Activated CD4-positive, CD25-positive, alpha-beta regulatory T cell treated with anti-CD3 and anti-CD28 coated beads, Interleukin-2, amount 50 U/mL, for 72 hours (primary cell): ENCODE measurements around the gene PFKP.

Experiments
- DNase-seq: peaks from one replicate; pipeline ENCODE4 v3.0.0; 2021

PFKP gene

GRCh38 chr10:3072641-3073360 is 5.5 kb downstream of the PFKP start:
- no peak for DNase-seq

- DNase-seq, result no peak
Observed at GRCh38 chr10:3074145-3074665, 6.9 kb downstream of the PFKP start.

GRCh38 chr10:3074985-3075600 is 7.7 kb downstream of the PFKP start:
- no peak for DNase-seq

- DNase-seq, result no peak
Observed at GRCh38 chr10:3076138-3076537, 8.8 kb downstream of the PFKP start.

- no peak for DNase-seq
Observed at GRCh38 chr10:3077509-3077908, 10.2 kb downstream of the PFKP start.

GRCh38 chr10:3077940-3078630 is 10.7 kb downstream of the PFKP start:
- DNase-seq, result no peak

GRCh38 chr10:3081383-3081981 is 14.1 kb downstream of the PFKP start:
- DNase-seq, result no peak

GRCh38 chr10:3082290-3082689 is 14.9 kb downstream of the PFKP start:
- no peak for DNase-seq

GRCh38 chr10:3085785-3086567 is 18.6 kb downstream of the PFKP start:
- no peak for DNase-seq

- no peak for DNase-seq
Observed at GRCh38 chr10:3090388-3090787, 23.0 kb downstream of the PFKP start.

- no peak for DNase-seq
Observed at GRCh38 chr10:3090914-3091787, 23.8 kb downstream of the PFKP start.

GRCh38 chr10:3091921-3092320 is 24.6 kb downstream of the PFKP start:
- no peak for DNase-seq

GRCh38 chr10:3093996-3094395 is 26.6 kb downstream of the PFKP start:
- DNase-seq, result no peak

GRCh38 chr10:3094609-3095036 is 27.3 kb downstream of the PFKP start:
- no peak for DNase-seq

GRCh38 chr10:3095373-3096139 is 28.2 kb downstream of the PFKP start:
- no peak for DNase-seq

- DNase-seq, result no peak
Observed at GRCh38 chr10:3096149-3096548, 28.8 kb downstream of the PFKP start.

GRCh38 chr10:3097160-3097559 is 29.8 kb downstream of the PFKP start:
- no peak for DNase-seq

- DNase-seq, result no peak
Observed at GRCh38 chr10:3098689-3099088, 31.3 kb downstream of the PFKP start.

- DNase-seq, result no peak
Observed at GRCh38 chr10:3099291-3100092, 32.1 kb downstream of the PFKP start.
